HepG2 (cell line): ENCODE data around the gene CCDC157. TPM values are rescaled to one million over a fixed set of nuclear protein-coding genes. Genes with fewer than 3 reads are reported as not detected.

Experiments used
- ATF4 ChIP-seq, 2 experiments: fragments of 450-650 bp in 1 of 2; sonication (generic) in 1 of 2; formaldehyde crosslinking; IDR thresholded peaks; 2 replicates each; pipeline versions ENCODE4 v1.5.0 to v1.8.0; 2020 to 2022; ENCODE audit warnings: mild to moderate bottlenecking in 1 of 2, missing genetic modification reagents in 1 of 2
- CTCF ChIP-seq: sonication (generic); formaldehyde crosslinking; IDR thresholded peaks from 2 replicates; pipeline ENCODE4 v1.5.0; 2020; ENCODE audit warnings: mild to moderate bottlenecking, missing genetic modification reagents, moderate library complexity
- GATAD2A ChIP-seq: IDR thresholded peaks from 2 replicates; pipeline ENCODE4 v1.6.1; 2016
- HNRNPLL ChIP-seq: fragments of 200-400 bp; formaldehyde crosslinking; IDR thresholded peaks from 2 replicates; pipeline ENCODE4 v1.6.1; 2017; ENCODE audit warnings: mild to moderate bottlenecking, low read depth, low read length; ENCODE audit not compliant: poor library complexity, severe bottlenecking
- KAT8 ChIP-seq: IDR thresholded peaks from 2 replicates; pipeline ENCODE4 v1.6.1; 2016; ENCODE audit warnings: missing genetic modification reagents, missing compliant biosample characterization
- NFAT5 ChIP-seq: sonication (generic); formaldehyde crosslinking; IDR thresholded peaks from 2 replicates; pipeline ENCODE4 v1.4.0; 2020; ENCODE audit warnings: missing genetic modification reagents
- PHF20 ChIP-seq: sonication (generic); formaldehyde crosslinking; IDR thresholded peaks from 2 replicates; pipeline ENCODE4 v1.5.0; 2020; ENCODE audit warnings: mild to moderate bottlenecking, missing genetic modification reagents
- RCOR2 ChIP-seq: IDR thresholded peaks from 2 replicates; pipeline ENCODE4 v1.6.1; 2016; ENCODE audit warnings: missing biosample characterization, missing genetic modification reagents
- SKIL ChIP-seq: sonication (generic); formaldehyde crosslinking; IDR thresholded peaks from 2 replicates; pipeline ENCODE4 v1.8.0; 2022; ENCODE audit warnings: missing genetic modification reagents, mild to moderate bottlenecking, moderate library complexity, borderline replicate concordance
- SMAD1 ChIP-seq: sonication (generic); formaldehyde crosslinking; IDR thresholded peaks from 2 replicates; pipeline ENCODE4 v1.4.0; 2020; ENCODE audit warnings: missing genetic modification reagents, low read depth, mild to moderate bottlenecking, borderline replicate concordance
- SRSF9 ChIP-seq: fragments of 200-400 bp; formaldehyde crosslinking; IDR thresholded peaks from 2 replicates; pipeline ENCODE4 v1.6.1; 2018; ENCODE audit warnings: borderline replicate concordance, mild to moderate bottlenecking, low read depth, low read length; ENCODE audit not compliant: insufficient read depth, poor library complexity, severe bottlenecking
- SRY ChIP-seq: sonication (generic); formaldehyde crosslinking; IDR thresholded peaks from 2 replicates; pipeline ENCODE4 v1.8.0; 2022; ENCODE audit warnings: mild to moderate bottlenecking, missing genetic modification reagents
- ZBTB10 ChIP-seq: sonication (generic); formaldehyde crosslinking; IDR thresholded peaks from 2 replicates; pipeline ENCODE4 v1.4.0; 2020; ENCODE audit warnings: missing genetic modification reagents, borderline replicate concordance
- ZBTB21 ChIP-seq: sonication (generic); formaldehyde crosslinking; IDR thresholded peaks from 2 replicates; pipeline ENCODE4 v1.4.0; 2020; ENCODE audit warnings: missing genetic modification reagents
- ZNF431 ChIP-seq: sonication (generic); formaldehyde crosslinking; IDR thresholded peaks from 2 replicates; pipeline ENCODE4 v1.9.0; 2022; ENCODE audit warnings: missing genetic modification reagents, low read depth, mild to moderate bottlenecking, borderline replicate concordance
- ZNF782 ChIP-seq: sonication (generic); formaldehyde crosslinking; IDR thresholded peaks from 2 replicates; pipeline ENCODE4 v1.4.0; 2020; ENCODE audit warnings: missing genetic modification reagents, mild to moderate bottlenecking, borderline replicate concordance
- polyA plus RNA-seq, 8 experiments: library from polyadenylated mRNA; depleted of rRNA in 3 of 8; stranded (reverse) in 7 of 8; unstranded in 1 of 8; fragments of >200 nt; fragmentation: Illumina TruSeq in 4 of 8; extraction: Trizol in 4 of 8; gene quantifications; 2 replicates each; pipeline versions ENCODE4 v1.2.1 to v1.2.3, GENCODE V29; 2011 to 2016; ENCODE audit warnings: low read depth in 4 of 8, missing spikeins in 1 of 8, mixed read lengths in 1 of 8; ENCODE audit not compliant: insufficient read depth in 1 of 8
- total RNA-seq, 5 experiments: library from RNA; depleted of rRNA; stranded (reverse); fragments of >200 nt; fragmentation: Illumina TruSeq; extraction: Trizol; gene quantifications; 2 replicates each; pipeline ENCODE4 v1.2.3, GENCODE V29; 2016; ENCODE audit warnings: low read depth in 1 of 5

CCDC157 gene
- total and polyA plus RNA-seq, 2 of the 13 experiments (the other 11 are each of a cell fraction or from before 2014, with no cell fraction given), result 1.4 to 1.6 TPM

- TF ChIP-seq SMAD1 (CRISPR knock-in tag) (no peak), ZBTB21 (no peak), HNRNPLL (peak; percentile 98), GATAD2A (peak; percentile 58), SKIL (CRISPR knock-in tag) (no peak), ATF4 (CRISPR knock-in tag; IDR thresholded peaks at IDR 0.05) (no peak), PHF20 (no peak), NFAT5 (CRISPR knock-in tag) (no peak; the same call in 1 of the 2 replicates), RCOR2 (CRISPR knock-in tag) (no peak; the same call in none of the 2 replicates), ZNF431 (CRISPR knock-in tag) (no peak), ZBTB10 (CRISPR knock-in tag) (no peak), SRSF9 (no peak), CTCF (CRISPR knock-in tag) (no peak; the same call in 1 of the 2 replicates), KAT8 (CRISPR knock-in tag) (peak; percentile 91), SRY (CRISPR knock-in tag) (no peak), ZNF782 (no peak; the same call in 1 of the 2 replicates)
These were observed 67.2 kb downstream of the CCDC157 start (continued) for GRCh38 chr22:30423959-30424533.
